Stimulated activated CD4-positive, alpha-beta T cell treated with anti-CD3 and anti-CD28 coated beads, Interleukin-2, amount 100 ng/mL, for 48 hours (primary cell): ENCODE measurements around the gene ARHGAP44.
A peak's percentile ranks its signal among the peaks of the same experiment; 100 is the strongest.

Experiments
- DNase-seq, 2 donors: peaks; one replicate each; pipeline ENCODE4 v3.0.0-alpha.2; 2020

Gene ARHGAP44

DNA sequence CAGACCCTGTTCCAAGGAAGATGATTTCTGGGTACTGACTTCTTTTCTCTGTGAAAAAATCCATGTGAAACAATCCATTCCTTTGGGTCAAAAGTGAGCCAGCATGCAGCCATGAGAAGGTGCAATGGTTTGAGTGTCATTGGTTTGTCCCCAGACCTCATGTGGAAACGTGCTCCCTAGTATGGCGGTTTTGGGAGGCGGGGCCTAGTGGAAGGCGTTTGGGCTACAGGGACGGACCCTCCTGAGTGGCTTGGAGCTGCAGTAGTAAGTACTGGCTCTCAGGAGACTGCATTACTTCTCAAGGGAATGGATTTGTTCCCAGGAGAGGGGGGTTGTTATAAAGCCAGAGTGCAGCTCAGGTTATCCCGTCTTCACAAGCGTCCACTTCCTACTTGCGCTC is 209.2 kb downstream of the ARHGAP44 start:
- no peak for DNase-seq

DNA sequence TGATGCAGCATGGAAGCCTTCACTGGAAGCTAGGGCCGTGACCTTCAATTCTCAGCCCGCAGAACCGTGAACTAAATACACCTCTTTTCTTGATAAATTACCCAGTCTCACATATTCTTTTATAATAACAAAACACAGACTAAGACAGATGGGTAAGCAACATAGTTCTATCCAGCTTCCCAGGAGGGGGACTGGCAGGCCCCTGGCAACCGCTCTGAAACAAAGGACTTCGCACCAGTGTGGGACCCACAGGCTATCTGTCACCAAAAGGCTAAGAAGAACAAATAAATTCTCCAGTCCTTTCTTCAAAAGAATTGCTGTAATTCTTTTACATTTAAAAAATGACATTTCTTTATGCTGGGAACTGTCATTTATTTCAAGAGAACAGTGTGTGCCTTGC is 209.6 kb downstream of the ARHGAP44 start:
- no peak for DNase-seq

DNA sequence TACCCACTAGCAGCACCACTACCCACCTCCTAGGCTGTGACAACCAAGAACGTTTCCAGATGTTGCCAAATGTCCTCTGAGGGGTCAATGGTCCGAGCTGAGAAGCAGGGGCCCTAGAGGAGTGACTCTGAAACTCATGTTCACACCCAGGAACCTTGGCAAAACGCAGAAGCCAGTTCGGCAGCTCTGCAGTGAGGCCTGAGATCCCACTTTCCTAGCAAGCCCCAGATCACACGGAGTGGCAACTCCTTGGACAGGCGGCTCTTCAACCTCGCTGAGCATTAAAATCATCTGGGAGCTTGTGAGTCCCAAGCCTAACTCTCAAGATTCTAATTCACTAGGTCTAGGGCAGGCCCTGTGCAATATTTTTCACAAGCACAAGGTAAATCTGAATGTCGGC is 211.3 kb downstream of the ARHGAP44 start:
- DNase-seq, result no peak

DNA sequence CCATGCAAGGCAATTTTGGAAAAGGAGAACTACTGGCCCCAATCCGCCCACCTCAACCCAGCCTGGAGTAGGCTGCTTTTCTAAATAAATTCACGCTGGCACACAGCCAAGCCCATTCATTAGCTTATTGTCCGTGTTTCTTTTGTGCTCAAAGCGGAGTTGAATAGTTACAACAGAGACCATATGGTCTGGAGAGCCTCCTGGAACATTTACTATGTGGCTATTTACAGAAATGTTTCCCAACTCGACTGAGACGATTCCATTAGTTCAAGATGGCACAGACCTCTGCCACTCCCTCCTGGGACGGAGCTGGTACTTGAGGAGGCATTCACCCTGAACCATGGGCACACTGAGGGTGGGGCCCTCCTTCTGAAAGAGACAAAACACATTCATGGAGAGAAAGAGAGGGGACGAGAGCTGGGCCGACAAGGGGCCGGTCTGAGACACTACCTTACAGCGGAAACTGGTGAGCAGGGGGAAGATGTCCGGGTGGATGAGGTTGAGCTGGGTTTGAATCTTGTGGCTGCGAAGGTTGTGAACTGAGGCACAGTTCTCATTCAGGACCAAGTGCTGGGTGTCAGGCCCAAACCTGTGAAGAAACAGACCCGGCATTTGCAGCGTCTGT is 212.8 kb downstream of the ARHGAP44 start:
- DNase-seq, result no peak

DNA sequence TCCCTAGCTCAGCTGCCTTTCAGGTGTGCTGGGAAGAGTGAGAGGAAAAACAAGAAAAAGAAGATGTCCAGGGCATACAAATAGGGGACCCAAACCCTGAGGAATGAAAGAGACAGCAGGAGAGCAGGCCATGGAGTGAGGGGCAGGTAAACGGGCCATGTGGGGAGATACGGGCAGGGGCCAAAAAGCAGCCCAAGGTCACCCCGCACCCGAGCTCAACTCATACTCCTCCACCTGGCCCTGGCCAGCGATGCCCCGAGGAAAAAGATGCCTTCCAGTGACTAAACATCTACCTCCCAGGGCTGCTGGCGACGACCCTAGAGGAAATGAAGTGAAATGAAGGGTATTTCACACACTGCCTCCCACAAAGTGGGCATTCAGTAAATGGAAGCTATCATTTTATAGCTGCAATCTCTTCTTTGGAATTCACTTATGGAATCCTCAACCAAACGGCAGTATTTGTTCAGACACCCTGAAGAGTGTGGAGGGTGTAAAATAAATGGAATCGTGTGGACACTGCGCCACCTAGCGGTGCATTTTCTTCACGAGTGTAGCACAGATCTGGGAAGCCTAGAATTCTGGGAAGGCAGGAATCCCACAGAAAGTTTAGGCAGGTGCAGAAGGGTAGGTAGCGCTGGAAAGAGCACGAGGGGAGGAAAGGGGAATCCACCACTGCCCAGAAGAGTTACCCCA is 213.6 kb downstream of the ARHGAP44 start:
- peak; percentile 40 to 42 for DNase-seq

DNA sequence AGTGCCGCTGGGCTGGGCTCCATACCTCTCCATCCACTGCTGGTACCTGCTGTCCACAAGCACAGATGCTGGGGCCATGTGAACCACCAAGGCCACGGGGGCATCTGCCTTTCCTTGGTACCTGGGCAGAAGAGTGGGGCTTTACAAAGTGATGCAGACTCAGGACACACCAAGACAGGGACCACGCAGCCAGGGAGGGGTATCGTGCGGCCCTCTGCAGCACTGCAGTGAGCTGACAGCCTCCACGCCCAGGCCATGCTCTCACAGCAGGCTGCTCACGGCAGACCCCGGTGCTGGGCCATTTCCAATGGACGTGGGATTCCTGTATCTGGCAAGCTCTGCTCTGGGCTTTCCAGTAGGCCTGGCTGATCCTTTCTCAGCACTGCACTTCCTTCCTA is 214.2 kb downstream of the ARHGAP44 start:
- DNase-seq, result no peak

DNA sequence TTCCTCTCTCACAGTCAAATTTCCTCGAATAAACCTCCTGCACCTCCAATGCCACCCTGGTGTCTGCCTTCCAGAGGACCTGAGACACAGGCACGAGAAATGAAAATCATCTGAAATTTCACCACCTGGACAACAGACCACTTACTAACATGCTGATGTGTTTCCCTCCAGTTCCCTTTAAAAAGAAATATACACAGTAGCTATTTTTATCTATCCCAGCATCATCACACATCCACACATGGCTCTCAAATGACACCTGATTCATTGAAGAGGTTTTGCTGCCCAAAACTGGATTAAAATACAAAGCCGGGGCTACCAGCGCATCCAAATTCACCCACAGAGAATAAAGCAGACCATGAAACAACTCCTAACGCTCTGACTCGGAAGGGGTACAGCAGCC is 214.6 kb downstream of the ARHGAP44 start:
- no peak for DNase-seq

DNA sequence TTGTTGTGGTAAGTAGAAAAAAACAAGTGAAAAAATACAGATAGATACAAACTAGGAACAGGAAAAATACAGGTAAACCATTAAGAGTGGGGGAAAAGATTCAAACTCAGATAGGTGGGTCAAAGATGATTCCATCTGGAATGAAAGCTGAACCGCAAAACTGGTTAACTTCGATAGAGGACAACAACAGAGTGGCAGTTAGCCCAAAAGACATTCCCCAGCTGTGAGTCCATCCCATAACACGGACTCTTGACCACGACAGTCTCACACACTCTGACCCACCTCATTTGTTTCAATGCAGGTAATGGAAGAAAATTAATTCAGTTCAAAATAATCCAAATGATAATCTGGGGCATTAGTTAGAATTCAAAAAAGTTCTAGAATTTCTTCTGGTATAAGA is 215.0 kb downstream of the ARHGAP44 start:
- DNase-seq, result no peak

DNA sequence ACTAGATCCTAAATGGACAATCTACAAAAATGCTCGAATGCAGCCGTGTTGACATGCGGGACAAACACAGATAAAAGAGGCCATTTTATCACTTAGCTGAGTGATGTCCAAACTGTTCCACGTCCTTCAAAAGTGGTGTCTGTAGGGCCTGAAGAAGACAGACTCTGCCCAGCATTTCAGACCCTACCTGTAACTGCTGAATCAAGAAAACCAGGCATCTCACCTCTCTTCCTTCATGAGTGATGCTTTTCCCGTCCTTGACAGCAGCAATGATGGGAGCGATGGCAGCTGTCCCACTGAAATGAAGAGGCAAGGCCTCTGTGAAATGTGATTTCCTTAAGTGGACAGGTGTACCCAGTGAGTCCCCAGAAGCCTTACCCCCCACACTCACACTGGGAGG is 216.2 kb downstream of the ARHGAP44 start:
- DNase-seq, result no peak

DNA sequence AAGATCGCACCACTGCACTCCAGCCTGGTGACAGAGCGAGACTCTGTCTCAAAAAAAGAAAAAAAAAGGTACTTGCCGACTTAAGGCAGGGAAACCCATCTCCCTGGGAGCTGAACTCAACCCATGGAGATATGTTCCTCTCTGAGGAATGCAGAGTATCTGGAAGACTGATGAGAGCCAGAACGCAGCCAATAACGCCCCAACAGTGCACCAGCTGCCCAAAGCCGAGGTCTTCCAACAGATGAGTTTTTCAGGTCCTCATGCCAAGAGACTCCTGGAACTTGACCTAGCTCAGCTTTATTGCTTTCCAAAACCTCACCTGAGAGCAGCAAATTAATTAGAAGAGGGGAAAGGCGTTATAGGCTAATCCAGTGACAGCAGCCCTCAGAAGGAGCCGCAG is 219.2 kb downstream of the ARHGAP44 start:
- no peak for DNase-seq

DNA sequence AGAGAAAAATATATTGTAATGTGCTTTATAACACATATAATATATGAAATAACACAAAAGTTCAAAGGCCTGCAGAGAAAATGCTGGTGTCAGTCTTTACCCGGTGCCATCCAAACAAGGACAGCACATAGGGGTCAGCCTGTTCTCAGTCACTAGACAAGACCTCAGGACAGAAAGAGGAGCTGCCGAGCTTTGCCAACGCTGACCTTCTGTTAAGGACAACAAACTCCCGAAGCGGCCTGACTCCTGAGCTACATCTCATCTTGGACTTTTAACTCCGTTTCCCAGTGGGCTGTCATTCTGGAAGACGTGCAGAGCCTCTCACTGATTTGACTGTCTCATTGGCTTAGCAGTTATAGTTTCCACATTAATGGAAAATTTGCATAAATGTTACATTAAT is 221.7 kb downstream of the ARHGAP44 start:
- DNase-seq, result no peak

DNA sequence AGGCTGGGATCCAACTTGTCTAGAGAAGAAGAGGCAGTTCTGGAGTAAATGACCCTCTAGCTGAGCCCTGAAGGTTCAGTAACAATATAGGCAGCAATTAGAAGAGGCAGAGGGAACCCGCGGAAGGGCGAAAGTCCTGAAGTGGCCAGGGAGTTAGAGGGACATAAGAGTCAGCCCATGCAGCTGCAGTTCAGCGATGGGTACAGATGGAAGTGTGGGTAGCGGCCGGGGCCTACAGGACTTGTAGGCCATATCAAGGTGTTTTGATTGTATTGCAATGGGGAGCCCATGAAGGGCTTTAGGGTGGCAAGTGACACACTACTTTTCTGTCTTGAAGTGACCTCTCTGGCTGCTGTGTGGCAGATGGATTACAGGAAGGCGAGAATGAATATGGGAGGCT is 225.5 kb downstream of the ARHGAP44 start:
- no peak for DNase-seq

DNA sequence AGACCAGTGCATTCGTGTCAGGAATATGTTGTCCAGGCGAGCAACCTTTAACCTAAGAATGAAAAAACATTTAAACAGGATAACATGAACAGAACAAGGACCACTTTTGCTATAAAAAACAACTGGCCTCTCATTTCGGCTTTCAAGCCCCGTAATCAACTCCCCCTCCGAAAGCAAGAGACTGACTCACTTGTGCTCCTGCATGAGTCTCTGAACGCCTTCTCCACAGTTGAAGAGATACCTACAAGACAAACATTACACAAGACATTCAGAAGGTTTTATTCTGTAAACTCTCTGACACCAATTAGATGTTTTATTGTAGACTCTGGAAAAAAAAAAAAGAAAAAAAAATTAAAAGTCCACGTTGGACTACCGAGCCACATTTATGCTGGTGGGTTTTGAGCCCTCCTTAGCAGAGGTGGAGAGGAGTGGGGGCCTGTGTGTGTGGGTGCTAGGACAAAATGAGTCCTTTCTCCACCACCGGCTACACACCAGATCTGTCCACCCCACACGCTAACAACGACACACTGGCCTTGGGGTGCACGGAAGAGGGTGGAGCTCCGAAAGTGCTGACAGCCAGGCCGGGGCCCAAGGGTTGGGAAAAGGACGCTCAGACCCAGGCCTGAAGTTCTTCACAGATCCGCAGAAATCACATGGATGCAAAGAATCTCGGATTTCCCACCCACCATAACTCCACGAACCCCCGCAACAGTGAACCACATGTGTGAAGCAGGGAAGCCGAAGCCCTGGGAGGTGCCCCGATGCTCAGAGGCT is 227.8 kb downstream of the ARHGAP44 start:
- DNase-seq, result peak in 1 of 2 donors; percentile 13

DNA sequence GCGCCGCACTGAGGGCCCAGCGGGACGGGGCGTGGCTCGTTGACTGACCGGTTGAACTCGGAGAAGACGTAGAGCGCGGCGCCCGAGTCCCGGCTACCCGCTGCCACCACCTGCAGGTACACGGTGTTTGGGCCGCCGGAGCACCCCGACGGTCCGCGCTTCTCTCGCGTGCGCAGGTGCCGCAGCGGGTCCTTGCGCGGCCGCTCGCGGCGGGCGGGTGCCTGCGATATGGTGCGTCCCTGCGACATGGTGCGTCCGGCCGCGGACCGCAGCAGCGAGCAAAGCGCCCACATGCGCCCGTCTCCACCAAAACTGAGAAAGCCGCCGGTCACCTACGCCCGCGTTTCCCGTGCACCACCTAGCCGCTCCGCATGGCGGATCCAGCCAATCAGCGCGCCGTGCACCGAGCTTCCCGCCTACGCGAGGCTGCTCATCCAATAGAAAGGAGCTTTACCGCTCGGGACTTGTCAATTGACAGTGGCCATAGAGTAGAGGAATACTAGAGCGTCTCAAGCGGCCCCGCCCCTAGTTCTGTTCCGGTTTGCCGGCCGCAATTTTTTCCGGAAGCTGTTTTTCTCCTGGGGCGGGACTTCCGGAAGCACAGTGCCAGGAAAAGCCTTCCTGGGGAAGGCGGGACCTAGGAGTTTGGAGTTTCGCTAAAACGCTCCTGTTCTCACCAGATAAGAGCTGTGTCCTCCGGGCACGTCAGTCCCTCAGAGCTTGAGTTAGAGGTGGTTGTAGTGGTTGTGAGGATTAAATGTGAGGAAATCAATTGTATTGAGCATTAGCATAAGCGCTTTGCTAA is 228.6 kb downstream of the ARHGAP44 start, which contains the start of gene ELAC2:
ELAC2 (minus strand) TSS at position 373 of the 805 bp plus-strand sequence; CDS start at position 293, 80 bp downstream.
- DNase-seq, result peak; percentile 92 to 94

DNA sequence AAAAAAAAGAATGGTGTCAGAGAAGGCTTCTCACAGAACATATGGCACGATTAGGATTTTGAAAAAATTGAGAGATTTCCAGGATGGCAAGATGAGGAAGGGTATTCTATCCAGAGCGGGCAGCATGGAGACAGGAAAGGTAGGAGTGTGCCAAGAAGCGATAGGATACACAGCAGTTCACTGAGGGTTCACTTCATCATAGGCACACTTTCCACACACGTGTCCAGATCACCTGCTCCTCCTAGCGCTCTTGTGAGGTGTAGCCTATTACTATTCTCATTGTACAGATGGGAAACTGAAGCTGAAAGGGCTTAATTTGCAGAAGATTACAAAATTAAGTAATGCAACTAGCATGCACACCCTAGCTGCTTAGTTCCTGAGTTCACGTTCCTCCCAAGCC is 234.7 kb downstream of the ARHGAP44 start:
- DNase-seq, result no peak

DNA sequence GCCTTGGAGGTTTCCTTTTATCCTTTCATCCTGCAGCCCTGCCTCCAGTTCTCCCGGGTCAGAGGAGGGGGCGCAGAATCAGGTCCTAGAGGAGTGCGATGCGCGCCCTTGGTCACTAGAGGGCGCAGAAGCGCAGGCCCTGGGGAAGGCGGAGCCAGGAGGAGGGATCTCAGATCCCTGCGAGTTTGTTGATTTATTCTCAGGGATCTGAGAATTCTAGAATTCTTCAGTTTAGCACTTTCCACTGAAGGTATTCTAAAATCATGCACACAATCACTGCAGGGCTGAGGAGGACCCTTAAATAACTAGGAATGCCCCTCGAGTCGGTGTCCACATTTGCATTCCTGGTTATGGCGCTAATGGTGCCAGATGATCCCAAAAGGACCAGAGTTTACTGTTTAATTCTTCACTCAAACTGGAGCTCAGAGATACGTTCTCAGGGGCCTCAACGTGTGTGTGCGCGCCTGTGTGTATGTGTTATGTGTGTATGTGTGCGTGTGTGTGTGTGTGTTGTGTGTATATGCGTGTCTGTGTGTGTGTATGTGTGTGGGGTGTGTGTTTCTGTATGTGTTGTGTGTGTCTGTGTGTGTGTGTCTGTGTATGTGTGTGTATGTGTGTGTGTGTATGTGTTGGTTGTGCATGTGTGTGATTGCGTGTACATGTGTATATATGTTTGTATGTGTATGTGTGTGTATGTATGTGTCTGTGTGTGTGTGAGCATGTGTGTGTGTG is 235.4 kb downstream of the ARHGAP44 start:
- peak; percentile 69 to 70 for DNase-seq

DNA sequence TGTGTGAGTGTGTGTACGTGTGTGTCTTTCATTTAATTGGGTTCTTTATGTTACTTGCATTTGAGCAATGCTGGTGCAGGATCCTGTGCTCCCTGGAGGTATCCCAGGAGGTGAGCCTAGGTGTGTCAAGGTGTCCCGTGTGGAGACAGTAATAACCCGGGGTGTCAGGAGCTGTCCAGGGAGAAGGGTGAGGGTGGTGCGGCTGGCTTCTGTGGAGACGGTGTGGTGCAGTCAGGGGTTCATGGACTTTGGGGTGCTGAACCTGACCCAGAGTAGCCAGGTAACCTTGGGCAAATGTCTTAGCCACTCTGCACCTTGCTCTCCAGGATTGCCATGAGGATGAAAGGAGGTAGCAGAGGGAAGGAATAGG is 235.9 kb downstream of the ARHGAP44 start:
- DNase-seq, result no peak

DNA sequence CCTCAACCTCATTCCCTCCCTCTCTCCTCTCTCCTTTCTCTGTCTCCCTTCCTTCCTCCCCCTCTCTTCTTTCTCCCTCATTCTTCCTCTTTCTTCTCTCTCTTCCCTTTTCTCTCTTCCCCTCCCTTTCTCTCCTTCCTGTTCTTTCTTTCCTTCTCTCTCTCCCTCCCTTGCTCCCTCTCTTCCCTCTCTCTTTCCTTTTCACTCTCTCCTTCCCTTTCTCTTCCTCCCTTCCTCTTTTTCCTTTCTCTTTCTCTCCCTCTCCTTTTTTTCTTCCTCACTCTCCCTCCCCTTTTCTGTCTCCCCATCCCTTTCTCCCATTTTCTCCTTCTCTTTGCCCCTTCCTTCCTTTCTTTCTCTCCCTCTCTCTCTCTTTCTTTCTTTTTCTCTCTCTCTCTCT is 236.4 kb downstream of the ARHGAP44 start:
- no peak for DNase-seq

DNA sequence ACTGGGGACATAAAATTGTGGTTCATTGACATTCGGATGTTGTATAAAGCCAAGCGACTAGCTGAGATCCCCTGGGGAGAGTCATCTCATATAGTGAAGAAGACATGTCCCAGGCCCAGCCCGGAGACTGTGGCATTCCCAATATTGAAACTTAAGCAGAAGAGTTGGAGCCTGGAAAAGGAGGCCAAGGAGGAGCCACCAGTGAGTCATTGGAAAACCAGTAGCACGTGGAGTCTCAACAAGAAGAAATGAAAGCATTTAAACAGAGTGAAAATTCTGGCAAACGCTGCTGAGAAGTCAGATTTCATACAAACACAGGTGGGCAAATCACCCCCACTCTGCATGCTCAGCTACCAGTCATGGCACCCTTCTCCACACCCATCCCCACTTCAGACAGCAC is 237.9 kb downstream of the ARHGAP44 start:
- DNase-seq, result no peak

DNA sequence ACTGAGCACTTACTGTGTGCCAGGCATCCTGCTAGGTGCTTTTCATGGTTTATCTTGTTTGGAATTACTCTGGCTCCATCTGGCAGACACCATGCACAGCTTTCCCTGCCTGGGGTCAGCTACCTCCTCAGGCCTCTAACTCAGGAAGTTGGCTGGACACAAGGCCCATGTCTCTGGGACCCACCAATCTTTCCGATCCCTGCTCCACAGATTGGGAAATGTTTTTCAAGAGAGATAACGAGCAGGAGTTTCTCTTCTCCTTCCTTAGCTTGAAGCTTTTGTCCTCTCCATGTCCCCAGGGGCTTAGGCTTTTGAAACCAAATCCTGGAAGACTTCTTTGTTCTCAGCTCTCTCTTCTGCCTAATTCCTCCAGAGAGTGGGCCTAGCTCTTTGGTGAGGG is 240.0 kb downstream of the ARHGAP44 start:
- DNase-seq, result no peak

DNA sequence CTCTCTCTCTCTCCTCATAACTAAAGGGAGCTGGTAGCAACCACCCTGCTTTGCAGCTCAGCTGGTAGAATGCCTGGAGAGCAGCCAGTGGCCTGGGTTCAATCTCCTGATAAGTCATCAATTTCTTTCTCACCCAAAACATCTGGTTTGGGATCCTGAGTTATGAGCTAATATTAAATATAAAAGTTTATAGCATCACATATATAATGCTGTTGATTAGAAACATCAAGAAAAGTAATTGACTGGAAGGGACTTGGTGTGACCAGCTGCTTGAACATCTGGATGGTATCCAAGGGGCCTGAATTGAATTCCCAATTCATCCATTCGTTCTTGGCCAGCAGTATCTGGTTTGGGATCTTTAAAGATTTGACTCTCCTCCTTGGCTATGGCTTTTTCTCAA is 240.8 kb downstream of the ARHGAP44 start:
- no peak for DNase-seq
